C4-2B (cell line): ENCODE data around the gene RPS27L.

Experiments used
- H3K27ac ChIP-seq: fragments of 450-650 bp; 2 replicates; pipeline ENCODE4 v1.5.1; 2017
- ZFX ChIP-seq: fragments of 450-650 bp; IDR thresholded peaks from 2 replicates; pipeline ENCODE4 v1.6.1; 2017
- TF ChIP-seq, protein P1 (sequence below): fragments of 450-650 bp; conservative IDR thresholded peaks from 2 replicates; pipeline ENCODE4 v1.5.1; 2017; ENCODE audit warnings: mild to moderate bottlenecking

RPS27L gene

DNA sequence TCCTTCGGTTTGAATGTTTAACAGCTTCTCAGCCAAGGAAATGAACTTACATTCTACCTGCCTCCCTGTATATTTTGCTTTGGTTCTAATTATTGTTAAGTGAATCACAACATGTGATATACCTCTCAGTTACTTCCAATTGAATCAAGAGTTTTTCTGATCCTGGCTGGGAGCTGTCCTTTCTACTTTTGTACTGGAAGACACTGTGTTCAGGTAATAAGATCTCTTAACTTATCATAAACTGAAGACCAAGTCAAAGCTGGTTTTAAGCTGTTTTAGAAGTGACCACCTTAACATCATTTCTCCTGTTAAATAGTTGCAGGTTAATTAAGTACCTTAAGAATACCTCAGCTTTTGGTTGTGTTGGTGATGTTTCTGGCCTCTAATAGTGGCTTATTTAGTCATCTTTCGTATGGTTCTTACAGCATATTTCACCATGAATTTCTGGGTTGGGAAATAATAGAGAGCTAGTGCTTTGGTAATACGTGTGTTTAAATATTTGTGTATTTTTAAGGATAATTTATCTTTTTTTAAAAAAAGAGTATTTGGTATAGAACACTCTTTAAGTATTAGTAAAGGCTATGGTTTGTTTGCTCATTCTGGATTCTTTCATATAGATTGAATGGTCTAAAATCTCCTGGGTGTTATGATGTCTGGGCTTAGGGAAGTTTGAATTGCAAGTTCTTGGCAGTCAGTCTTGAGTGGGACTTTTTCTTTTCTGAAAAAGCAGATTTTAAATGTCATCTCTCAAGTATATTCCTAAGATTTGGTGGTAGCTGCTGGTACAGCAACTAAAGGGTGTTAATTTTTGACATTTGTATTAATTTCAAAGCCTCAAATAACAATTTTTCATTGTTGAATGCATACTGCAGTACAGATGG, 33.7 kb upstream of the RPS27L start:
- no peak overlapping the region for H3K27ac ChIP-seq
- no peak for TF ChIP-seq ZFX
- TF ChIP-seq, protein P1, sequence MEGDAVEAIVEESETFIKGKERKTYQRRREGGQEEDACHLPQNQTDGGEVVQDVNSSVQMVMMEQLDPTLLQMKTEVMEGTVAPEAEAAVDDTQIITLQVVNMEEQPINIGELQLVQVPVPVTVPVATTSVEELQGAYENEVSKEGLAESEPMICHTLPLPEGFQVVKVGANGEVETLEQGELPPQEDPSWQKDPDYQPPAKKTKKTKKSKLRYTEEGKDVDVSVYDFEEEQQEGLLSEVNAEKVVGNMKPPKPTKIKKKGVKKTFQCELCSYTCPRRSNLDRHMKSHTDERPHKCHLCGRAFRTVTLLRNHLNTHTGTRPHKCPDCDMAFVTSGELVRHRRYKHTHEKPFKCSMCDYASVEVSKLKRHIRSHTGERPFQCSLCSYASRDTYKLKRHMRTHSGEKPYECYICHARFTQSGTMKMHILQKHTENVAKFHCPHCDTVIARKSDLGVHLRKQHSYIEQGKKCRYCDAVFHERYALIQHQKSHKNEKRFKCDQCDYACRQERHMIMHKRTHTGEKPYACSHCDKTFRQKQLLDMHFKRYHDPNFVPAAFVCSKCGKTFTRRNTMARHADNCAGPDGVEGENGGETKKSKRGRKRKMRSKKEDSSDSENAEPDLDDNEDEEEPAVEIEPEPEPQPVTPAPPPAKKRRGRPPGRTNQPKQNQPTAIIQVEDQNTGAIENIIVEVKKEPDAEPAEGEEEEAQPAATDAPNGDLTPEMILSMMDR = no peak

DNA sequence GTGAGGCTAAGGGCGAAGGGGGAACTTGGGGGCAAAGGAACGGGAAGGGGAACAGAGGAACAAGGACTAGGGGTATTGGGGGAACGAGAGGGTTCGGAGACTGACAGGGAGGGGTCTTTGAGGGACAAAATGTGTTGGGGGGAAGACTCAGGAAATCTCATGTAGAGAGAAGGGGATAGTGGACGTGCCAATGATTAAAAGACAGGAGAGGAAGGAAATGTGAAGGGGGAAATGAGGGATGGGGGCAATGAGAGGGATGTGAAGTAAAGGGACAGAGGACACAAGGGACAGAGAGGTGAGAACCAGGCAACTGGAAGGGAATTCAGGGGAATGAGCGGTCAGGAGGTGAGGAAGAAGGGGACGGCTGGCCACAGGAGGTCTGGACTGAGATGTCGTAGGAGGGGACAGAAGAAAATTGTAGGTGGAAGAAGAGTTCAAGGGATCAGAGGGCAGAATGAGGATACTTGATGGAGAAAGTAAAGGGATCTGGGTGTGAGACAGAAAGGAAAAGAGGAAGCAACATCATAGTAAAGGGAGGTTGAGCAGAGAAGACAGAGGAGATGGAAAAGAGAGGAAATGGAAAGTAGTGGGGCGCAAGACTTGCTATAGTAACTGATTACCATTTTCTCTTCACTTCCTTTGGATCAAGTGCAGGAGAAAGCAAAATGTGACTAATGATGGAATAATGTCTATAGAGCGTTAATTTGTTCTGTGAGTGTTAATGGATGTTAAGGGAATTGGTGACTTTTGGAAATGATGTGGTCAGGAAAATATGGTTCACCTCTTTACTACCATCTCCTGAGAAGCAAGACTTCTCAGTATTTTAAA, 32.9 kb upstream of the RPS27L start:
- TF ChIP-seq, protein P1 = no peak
- TF ChIP-seq ZFX = no peak
- peak overlapping the region; percentile 60 for H3K27ac ChIP-seq

DNA sequence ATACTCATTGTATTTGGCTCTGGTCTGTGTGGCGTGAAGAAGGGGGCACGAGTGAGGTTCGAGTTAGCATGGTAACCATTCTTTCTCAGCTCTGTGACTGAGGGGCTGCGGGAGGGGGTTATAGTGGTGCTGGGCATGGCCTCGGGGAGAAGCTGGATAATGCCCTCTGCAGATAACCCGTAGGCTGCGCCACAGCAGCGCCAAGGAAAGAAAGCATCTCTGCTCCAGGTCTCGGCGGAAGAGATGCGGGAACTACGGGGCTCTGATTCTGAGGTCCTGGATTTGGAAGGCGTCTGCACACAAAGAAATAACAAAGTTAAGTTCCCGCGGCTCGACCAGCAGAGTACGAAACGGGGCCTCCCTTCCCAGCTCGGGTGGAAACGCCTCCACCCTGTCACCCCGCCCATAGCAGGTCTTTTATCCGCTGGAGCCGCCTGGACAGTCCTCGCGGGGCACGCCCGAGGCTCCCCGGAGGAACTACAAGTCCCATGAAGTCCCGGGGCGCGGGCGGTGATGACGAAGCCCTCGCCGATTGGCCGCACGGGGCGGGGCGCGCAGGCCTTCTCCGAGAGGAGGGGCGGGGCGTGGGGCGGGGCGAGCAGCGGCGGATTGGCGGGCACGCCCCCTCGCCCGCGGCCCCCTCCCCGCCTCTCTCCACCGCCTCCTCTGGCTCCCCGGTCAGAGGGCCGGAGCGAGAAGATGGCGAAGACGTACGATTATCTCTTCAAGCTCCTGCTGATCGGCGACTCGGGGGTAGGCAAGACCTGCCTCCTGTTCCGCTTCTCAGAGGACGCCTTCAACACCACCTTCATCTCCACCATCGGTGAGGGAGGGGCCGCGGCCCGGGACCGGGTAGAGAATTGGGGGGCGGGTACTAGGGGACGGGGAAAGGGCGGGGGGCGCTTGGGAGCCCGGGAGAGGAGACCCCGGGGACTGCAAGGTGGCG, 31.9 kb upstream of the RPS27L start, which contains the start of gene RAB8B:
RAB8B (plus strand) TSS at position 681 of the 946 bp plus-strand sequence; CDS start at position 700, 19 bp downstream.
- TF ChIP-seq, protein P1 = no peak
- no peak for TF ChIP-seq ZFX
- peak within 1 kb of the TSS; percentile 60 for H3K27ac ChIP-seq

DNA sequence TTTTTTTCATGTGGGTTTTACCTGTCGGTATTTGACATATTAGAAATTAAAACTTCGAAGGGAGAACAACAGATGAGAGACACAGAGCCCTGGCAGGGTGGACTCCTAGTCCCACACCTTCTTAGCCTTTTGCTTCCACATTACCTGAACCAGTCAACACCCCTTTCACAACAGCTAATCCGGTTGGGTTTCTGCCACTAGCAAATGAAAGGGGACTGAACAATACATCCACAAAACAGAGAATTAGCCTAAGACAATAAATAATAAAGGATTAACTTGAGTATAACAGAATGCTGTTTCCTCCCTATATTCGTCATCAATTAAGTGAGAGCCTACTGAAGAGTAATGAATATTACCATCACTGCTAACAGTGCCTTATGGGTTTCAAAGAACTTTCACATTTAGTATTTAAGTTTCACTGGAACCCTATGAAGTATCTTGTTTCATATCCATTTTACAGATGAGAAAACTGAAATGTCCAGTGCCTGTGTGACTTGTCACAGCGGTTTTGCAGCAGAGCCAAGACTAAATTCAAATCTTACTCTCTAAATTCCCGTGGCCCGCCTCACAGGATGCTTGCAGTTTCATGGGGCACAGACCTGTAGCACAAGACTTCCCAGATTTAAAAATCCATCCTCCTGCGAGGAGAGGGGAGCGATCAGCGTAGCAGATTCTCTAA, 31.1 kb upstream of the RPS27L start:
- H3K27ac ChIP-seq = peak overlapping the region; percentile 60; the same call in 1 of the 2 replicates
- no peak for TF ChIP-seq ZFX
- TF ChIP-seq, protein P1 = no peak

DNA sequence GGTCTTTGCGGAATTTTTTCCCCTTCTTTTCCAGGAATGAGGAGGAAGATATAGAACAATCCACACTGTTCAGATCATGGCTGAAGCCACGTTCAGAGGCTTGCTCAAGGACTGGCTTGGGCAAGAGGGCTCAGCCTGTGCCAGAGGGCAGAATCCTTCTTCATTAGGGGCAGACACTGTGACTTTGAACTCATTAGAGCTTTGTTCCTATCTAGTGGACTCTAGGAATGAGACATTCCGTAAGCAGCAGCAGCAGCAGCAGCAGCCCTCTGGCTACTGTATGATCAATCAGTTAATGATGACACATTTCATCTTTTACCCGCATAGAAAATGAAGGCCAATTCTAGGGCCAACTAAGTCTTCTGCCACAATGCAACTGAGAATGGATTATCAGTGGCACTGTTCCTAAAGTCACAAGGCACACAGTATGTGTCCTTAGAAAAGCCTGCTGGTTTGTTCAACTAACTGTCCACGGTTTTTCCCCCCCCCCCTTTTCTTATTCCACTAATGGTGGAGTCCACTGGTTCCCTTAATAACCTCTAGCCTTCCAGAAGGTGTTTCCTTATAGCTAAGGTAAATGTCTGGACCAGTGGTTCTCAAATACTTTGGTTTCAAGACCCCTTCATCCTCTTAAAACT, 30.4 kb upstream of the RPS27L start:
- TF ChIP-seq ZFX = no peak
- TF ChIP-seq, protein P1 = no peak
- H3K27ac ChIP-seq = no peak overlapping the region

DNA sequence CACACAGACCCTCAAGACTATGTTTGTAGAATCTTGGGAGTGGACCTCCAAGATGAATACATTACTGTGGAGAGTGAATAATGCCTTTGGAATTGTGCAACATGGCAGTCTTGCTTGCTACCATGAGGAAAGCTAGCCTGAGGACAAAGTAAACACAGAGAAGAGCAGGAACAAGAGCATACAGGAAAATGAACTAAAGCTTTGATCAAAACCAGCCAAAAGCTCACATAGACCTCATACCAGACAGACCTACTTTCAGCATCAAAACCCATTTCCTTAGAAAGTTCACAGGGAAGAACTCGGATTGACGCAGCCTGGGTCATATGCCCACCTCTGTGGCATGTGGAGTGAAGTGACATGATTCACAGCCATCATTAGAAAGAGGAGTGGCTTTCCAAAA, 28.8 kb upstream of the RPS27L start:
- H3K27ac ChIP-seq = no peak overlapping the region
- TF ChIP-seq, protein P1 = no peak
- TF ChIP-seq ZFX = no peak
